Right renal pelvis (tissue), 4 donors: ENCODE results near the gene KCNQ4. TPM values are rescaled to one million over a fixed set of nuclear protein-coding genes. Genes with fewer than 3 reads are reported as not detected.

Experiments
- DNase-seq, 4 donors: peaks; one replicate each; pipeline ENCODE4 v3.0.0-alpha.2; 2013; ENCODE audit warnings: low read depth in 4 of 4, low spot score in 3 of 4, missing footprints in 1 of 4
- polyA plus RNA-seq, 4 donors: library from polyadenylated mRNA; unstranded; fragments of 120-200 nt; gene quantifications; one replicate each; pipeline ENCODE4 v1.2.1, GENCODE V29; 2013; ENCODE audit not compliant: insufficient read length in 4 of 4

The KCNQ4 gene
- polyA plus RNA-seq, 4 donors = 1.5 to 2.3 (median 1.9) TPM

DNA sequence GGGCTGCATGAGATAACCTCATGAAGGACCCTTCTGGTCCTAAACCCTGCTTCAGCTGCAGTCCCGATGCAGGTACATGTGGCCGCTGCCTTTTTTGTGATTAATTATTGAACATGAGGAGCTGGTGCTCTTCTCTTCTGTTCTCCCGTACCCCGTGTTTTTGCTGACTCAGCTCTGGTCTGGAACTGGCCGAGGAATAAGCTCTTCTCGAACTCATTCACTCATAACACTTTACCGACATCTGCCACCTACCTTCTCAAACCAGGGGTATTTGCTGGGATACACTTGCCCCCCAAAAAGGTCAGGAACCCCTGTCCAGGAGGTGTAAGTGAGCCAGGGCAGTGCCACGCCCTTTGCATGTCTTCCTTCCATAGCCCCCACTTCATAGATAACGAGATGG is 31.8 kb downstream of the KCNQ4 start:
- DNase-seq = no peak

DNA sequence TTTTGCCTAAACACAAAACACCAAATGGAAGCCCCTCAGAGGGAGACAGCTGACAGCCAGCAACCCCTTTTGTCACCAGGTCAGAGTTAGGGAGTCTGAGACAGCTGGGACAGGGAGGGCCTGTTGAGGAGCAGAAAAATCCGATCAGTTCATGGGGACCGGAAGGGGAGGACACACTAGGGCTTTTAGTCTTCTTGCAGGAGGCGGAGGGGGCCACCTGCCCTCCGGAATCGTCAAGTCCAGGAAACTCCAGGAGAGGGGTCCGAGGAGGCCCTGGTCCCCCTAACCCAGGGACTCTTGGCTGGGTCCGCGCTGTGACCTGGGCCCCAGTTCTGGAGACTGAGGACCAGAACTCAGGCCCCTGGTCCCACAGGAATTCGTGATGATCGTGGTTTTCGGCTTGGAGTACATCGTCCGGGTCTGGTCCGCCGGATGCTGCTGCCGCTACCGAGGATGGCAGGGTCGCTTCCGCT is 34.2 kb downstream of the KCNQ4 start:
- DNase-seq = no peak

DNA sequence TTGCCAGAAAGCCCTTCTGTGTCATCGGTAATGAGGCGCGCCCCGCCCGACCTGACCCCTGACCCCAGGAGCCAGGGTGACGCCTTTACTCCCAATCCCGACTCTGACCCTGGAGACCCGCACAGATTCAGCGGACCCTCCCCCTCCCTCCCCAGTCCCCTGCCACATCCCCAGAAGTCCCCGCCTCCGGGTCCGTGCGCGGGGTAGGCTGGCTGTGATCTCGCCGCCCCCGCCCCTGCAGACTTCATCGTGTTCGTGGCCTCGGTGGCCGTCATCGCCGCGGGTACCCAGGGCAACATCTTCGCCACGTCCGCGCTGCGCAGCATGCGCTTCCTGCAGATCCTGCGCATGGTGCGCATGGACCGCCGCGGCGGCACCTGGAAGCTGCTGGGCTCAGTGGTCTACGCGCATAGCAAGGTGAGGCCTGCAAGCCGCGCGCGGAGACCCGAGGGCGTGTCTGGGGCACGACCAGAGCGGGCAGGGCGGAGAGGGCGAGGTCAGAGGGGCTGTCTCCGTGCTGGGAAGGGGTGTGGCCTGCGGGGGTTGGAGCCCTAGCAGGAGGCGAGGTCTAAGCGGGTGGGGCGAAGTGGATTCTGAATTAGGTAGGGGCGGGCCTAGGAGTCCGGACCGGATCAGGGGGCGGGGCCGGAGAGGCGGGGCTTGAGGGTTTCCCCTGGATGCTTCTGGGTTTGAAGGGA is 34.8 kb downstream of the KCNQ4 start:
- DNase-seq = no peak

DNA sequence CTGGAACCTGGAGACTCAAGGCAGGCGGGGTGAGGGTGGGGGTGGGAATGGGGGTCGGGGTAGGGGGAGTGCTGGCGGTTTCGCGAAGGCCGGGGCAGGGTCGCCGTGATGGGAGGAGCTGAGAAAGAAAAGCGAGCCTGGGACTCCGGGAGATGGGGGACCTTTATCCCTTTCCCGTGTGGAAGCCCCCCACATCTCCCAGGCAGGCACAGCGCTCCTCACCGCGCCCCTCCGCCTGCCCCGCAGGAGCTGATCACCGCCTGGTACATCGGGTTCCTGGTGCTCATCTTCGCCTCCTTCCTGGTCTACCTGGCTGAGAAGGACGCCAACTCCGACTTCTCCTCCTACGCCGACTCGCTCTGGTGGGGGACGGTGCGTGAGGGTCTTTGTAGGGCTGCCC is 35.5 kb downstream of the KCNQ4 start:
- DNase-seq = no peak

DNA sequence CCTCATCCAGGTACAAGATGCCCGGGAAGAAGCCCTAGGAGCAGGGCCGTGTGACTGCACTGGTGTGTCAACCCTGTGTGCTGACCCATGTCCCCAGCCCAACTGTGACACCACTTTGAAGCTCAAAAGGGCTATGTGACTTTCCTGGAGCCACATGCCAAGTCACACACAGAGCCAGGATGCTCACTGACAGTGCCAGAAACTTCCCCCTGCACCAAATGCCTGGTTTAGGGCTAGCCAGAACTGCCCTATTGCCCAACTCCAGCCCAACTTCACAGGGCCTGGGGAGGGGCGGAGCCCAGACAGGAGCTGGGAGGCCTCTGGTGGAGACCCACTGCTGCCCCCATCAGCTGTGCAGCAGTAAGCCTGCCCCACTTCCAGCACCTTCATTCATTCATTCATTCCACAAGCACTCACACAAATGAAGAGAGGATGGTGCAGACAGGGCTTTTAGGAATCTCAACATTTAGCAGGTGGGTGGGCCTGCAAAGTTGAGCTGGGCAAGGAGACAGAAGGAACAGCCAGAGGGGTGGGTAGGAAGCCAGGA is 36.7 kb downstream of the KCNQ4 start:
- no peak for DNase-seq

DNA sequence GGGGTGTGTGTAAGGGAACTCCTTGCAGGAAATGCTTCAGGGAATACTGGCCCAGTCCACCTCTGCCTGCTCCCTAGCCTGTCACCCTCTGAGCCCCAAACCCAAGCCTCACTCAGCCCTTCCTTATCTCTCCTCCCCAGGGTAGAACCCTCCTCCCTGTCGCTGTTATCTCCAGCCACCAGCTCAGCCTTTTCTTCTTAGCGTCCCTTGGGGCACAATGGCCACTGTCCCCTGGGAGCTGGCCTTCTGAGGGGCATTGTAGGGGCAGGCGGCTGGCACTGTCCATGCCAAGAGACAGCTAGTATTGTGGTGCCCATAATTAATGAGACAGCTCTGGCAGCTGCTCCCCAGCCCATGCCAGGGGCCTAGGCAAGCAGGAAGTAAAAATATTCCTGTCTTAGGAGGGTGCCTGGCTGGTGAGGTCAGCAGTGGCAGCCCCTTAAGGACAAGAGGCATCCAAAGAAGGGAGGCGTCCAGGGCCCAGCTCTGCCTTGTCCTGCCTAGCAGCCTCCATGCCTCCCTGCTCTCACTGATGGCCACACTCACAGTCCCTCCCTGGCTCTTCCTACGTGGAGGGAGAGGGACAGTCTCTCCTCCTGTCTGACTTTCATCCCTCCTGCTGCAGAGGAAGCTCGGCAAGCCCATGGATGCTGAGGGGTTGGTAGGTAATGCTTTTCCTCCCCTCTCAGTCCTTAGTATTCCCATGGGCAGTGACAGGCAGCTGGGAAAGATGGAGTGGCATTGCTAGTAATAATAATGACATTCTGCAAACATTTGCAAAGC is 37.5 kb downstream of the KCNQ4 start:
- no peak for DNase-seq

DNA sequence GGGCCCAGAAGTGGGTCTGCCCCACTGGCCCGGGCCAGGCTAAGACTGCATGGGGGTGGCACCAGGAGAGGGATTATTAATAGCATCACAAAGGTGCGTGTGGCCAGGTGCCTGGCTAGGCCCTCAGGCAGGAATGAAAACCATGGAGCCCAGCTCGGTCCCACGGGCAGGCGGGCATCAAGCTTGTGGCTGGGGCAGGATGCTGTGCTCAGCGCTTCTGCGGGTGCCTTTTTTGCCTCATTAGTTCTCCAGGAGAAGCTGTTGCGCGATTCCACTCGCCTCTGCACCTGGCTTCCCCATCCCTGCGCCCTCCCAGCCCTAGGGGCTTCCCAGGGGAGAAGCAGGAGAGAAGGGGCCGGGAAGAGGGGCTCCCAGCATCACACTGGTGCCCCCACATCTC is 39.3 kb downstream of the KCNQ4 start:
- DNase-seq = no peak

DNA sequence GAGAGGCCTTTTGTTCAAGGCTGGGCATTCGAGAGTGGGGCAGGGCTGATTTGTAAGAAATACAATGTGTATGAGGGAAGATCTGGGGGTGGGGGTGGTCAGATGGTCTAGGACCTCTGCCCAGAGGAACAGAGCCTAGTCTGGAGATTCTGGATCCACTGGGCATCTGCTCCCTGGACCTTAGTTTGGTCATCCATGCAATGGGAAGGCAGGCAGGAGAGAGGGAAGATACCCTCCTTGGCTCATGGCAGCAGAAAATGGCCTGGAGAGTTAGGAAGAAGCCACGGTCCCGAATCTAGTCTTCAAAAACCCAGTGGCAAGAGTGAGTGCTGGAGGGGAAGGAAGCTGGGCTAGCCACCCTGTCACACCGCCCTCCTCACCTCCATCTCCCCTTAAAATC is 39.8 kb downstream of the KCNQ4 start:
- DNase-seq = no peak

DNA sequence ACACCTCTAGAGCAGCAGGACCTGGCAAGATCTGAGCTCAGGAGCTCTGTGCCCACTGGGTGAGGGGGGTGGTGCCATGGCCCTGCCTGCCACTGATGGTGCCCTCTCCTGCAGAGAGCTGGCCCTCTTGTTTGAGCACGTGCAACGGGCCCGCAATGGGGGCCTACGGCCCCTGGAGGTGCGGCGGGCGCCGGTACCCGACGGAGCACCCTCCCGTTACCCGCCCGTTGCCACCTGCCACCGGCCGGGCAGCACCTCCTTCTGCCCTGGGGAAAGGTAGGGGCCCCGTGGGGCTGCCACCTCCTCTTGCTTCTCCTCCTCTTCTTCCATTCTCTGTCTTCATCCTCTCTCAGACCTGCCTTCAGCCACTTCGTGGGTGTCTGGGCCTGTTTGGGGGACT is 40.4 kb downstream of the KCNQ4 start:
- DNase-seq = no peak

DNA sequence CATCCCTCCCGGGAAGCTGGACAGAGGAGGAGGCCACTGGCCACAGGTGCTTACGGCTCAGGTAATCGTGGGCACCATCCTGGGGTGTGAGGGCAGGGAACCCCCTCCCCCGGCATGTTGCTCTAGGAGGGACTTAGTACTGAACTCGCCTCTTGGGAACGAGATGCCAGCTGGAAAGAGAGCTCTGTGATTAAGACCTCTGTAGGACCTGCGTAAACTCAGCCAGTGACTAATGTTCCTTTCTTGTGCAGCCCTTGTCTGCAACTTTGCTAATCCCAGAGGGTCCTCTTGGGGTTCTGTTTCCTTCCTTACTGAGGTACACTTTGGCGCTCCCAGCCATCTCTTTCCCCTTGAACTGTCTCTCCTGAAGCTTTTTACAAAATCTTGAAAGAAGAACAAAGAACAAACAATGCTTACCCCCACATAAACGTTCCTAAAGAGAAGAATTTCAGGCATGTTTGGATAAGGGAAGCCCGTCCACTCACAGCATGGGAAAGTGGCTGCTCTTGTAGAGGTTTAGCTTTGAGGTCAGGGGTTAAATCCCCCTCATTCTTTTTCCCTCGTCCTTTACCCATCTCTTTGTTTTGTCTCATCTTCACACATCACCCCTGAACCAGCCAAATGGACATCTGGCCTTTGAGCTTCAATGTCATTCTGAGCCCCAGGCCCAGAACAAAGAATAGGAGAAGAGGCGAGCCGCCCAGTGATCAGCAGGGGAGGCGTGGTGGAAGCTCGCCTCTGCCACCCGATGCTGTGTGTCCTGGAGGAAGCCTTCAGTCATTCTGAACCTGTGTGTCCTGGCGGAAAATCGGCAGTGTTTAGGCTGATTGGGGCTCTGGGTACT is 41.2 kb downstream of the KCNQ4 start:
- no peak for DNase-seq

DNA sequence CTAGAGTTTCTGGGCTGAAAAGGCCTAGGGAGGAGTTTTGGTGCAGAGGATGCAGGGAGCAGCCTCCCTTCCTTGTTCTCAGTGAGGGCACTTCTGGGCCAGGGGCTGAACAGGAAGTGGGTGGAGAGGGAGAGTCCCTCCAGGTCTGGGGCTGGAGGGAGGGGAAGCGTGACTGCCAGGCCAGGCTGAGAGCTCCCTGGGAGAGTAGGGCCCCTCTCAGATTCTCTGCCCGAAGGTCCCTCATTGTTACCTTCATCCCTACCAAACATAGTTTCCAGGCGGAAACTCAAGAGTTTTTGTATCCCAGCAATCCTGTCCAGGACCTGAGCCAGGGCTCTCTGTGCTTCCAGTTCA is 41.8 kb downstream of the KCNQ4 start:
- no peak for DNase-seq

DNA sequence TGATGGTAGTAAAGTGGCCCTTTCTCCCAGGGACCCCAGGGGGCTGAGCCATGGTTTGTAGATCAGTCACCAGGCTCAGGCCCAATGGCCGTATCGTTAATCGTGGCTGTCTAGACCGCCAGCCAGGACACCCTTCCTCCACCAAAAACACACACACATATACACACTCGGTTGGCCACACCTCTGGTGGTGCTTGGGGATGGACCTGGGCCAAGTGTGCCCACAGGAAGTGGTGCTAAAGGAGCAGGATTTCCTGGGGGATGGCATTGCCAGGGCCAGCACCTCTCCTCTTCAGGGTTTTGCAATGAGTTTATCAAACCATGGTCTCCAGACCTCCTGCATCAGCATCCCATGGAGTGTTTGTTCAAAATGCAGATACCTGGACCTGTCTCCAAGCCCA is 42.4 kb downstream of the KCNQ4 start:
- no peak for DNase-seq

DNA sequence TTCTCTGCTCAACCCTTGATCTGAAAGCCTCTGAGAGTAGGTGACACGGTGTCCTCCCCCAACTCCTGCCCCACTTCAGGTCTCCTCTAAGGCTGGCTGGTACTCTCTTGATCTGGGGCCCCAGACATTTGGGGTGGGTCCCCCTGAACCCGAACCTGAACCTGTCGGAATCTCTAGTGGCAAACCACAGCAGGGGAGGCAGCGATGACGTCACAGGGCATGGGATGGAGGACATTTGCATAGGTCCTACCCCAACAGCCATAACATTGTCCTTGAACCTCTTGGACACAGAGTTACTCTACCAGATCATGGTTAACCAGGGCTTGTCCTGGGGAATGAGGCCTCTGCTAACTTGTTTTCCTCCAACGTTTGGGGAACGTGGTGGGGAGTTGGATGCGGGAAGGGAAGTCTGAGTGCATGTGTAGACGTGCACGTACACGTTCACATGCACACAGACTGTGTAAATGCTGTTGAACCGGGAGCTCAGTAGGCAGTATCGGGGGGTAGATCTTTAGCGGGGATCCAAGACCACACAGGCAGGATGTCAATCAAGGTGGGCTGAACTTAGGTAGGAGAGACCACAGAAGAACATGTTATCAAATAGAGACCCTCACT is 46.2 kb downstream of the KCNQ4 start:
- no peak for DNase-seq

DNA sequence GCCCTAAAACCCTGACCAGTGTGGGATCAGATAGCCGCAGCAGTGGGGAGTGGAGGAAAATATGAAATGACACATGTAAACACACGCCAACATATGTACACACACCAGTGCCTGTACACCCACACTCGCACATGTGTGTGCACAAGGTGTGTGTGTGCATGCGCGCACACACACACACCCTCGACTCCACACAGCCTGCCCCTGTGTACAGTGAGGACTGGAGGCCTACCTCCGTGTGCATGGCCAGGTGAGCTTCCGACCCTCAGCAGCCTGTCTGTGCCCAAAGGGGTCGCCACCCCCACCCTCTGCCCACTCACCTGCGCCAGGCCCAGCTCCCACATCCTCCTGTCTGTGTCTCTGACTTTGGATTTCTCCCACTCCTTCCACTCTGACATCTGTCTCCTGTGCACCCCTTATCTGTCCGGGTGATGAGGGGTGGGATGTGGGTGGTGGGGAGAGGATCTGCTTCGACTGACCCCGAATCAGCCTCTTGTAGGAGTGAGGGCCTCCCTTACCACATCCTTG is 46.9 kb downstream of the KCNQ4 start:
- DNase-seq = no peak

DNA sequence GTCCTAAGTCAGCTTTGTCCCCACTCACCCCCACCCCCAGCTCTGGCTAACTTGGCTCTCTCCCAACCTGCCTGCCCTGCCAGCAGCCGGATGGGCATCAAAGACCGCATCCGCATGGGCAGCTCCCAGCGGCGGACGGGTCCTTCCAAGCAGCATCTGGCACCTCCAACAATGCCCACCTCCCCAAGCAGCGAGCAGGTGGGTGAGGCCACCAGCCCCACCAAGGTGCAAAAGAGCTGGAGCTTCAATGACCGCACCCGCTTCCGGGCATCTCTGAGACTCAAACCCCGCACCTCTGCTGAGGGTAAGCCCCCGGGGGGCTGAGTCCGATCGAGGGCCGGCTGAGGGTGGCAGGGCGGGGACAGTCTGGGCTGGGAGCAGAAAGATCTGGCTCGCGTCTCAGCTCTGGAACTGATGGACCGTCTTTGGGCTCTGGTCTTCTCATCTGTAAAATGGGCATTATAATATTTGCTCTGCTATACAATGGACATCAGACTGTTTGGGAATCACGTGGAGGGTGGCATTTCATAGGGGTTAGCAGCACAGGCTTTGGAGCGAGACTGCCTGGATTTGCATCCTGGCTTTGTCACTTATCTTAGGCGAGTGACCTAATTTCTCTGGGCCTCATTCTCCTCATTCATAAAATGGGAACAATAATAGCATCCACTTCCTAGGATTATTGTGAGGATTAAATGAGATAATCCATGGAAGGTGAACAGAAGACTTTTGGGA is 47.6 kb downstream of the KCNQ4 start:
- DNase-seq = no peak

DNA sequence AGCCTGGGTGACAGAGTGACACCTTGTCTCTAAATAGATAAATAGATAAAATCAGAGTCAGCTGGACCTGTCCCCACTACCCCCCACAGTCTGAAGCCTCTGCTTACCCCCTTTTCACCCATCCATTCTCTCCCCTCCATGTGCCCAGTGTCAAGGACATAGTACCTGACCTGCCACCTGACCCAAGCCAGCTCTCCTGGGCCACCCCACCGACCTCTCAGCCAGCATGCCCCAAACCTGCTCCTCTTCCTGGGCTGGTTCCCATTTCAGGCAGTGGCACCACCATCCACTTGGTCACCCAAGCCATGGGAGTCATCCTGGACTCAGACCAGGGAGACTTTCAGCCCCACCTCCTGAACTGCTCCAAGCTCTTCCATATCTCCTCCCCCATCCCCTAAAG is 50.4 kb downstream of the KCNQ4 start:
- no peak for DNase-seq

DNA sequence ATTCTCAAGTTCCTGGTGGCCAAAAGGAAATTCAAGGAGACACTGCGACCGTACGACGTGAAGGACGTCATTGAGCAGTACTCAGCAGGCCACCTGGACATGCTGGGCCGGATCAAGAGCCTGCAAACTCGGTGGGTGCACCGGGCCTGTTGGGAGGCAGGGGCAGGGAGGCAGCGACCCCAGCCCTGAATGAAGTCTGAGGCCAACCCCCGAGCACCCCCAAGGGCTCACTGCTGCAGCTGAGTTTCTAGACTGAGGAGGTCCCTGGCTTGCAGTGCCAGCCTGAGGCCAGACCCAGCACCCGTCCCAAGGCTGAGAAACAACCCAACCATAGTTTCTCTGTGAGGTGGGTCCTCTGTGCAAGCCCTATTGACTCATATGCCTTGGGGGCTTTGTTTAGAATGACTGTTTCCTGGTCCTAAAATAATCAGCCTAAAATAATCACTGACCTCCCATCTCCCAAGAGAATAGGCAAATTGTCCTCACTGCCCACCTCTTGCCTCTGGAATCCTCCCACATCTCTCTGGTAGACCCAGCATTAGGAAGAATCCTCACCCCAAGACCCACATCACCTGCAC is 51.5 kb downstream of the KCNQ4 start:
- DNase-seq = no peak

DNA sequence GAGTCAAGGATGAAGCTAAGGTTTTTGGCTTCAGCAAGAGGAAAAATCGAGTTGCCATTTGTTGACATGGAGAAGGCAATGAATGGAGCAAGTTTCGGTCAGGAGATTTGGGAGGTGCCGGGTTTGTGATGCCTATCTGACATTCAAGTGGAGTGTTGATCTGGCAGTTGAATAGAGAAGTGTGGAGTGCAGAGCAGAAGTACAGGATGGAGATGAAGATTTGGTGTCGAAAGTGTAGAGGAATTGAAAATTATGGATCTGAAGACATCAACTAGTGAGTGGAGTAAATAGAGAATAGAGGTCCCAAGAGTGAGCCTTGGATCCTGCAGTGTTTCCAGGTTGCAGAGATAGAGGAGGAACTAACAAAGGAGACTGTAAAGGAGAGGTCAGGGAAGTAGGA is 52.7 kb downstream of the KCNQ4 start:
- DNase-seq = no peak

DNA sequence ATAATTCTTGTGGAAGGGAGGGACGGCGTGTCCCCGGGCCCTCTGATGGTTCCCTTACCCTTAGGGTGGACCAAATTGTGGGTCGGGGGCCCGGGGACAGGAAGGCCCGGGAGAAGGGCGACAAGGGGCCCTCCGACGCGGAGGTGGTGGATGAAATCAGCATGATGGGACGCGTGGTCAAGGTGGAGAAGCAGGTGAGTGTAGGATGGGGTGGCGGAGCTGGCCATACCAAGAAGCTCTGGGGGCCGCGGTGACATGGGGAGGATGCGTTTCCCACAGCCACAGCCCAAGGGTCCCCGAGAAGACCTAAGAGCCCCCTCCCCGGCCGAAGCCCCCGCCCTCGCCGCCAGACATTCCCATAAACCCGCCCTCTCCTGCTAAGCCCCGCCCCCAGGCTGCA is 54.0 kb downstream of the KCNQ4 start:
- DNase-seq = no peak
